ENCODE results near the gene CEP72. TPM values are rescaled to one million over a fixed set of nuclear protein-coding genes. Genes with fewer than 3 reads are reported as not detected.

CEP72 gene
- total RNA-seq, 1 donor from 2014 or later: 20.1 TPM

GRCh38 chr5:643351-643801 lies 31.2 kb downstream of the CEP72 start:
- peaks cover 0 to 30% of the 10 kb centered on the region in 2 donors for H3K36me3 ChIP-seq
- H3K4me1 ChIP-seq: no peaks in the 10 kb centered on the region
- H3K9me3 ChIP-seq: no peaks in the 10 kb centered on the region
- DNase-seq (ENCODE audit: extremely low spot score in 2 of 2): no peak
- no peak overlapping the region for H3K27ac ChIP-seq
- H3K27me3 ChIP-seq: no peaks in the 10 kb centered on the region
- TF ChIP-seq POLR2A (IDR thresholded peaks at IDR 0.05) (no peak), POLR2AphosphoS5 (IDR thresholded peaks at IDR 0.05; ENCODE audit: insufficient read depth in 1 of 2, low read depth in 1 of 2) (no peak)
- TF ChIP-seq, protein P1, sequence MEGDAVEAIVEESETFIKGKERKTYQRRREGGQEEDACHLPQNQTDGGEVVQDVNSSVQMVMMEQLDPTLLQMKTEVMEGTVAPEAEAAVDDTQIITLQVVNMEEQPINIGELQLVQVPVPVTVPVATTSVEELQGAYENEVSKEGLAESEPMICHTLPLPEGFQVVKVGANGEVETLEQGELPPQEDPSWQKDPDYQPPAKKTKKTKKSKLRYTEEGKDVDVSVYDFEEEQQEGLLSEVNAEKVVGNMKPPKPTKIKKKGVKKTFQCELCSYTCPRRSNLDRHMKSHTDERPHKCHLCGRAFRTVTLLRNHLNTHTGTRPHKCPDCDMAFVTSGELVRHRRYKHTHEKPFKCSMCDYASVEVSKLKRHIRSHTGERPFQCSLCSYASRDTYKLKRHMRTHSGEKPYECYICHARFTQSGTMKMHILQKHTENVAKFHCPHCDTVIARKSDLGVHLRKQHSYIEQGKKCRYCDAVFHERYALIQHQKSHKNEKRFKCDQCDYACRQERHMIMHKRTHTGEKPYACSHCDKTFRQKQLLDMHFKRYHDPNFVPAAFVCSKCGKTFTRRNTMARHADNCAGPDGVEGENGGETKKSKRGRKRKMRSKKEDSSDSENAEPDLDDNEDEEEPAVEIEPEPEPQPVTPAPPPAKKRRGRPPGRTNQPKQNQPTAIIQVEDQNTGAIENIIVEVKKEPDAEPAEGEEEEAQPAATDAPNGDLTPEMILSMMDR (IDR thresholded peaks at IDR 0.05): no peak
- no peak overlapping the region for H3K4me3 ChIP-seq
- intact Hi-C loops (cut with DNase I): no loop called here

DNA sequence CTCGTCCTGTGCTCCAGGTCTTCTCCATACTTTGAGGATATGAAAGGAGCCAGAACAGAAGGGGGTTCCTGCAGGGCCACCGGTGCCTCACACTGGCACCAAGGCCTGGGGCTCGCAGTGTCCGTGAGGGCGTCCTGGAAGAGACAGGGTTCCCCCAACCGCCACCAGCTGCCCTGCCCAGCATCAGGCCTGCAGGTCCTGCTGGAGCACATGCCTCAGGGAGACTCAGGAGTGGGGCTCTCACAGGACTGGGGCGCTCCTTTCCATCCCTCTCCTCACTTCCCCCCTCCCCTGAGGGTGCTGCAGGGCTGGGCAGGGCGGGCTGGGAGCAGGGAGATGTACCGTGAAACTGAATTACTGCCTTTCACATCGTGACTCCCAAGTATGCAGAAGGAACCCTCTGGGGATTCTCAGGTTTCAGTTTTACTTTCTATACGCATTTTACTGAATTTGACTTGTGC lies 31.7 kb downstream of the CEP72 start:
- TF ChIP-seq POLR2A (IDR thresholded peaks at IDR 0.05) (no peak), POLR2AphosphoS5 (IDR thresholded peaks at IDR 0.05; ENCODE audit: insufficient read depth in 1 of 2, low read depth in 1 of 2) (no peak)
- TF ChIP-seq, protein P1 (IDR thresholded peaks at IDR 0.05): no peak
- H3K36me3 ChIP-seq: peaks cover 0 to 30% of the 10 kb centered on the region in 2 donors
- H3K27me3 ChIP-seq: no peaks in the 10 kb centered on the region
- no peaks in the 10 kb centered on the region for H3K9me3 ChIP-seq
- DNase-seq (ENCODE audit: extremely low spot score in 2 of 2): no peak
- H3K4me1 ChIP-seq: no peaks in the 10 kb centered on the region
- H3K27ac ChIP-seq: no peak overlapping the region
- H3K4me3 ChIP-seq: no peak overlapping the region
- intact Hi-C loops (cut with DNase I): no loop called here

GRCh38 chr5:644509-644908 lies 32.4 kb downstream of the CEP72 start:
- Histone ChIP-seq H3K9me3 (no peaks in the 10 kb centered on the region), H3K4me1 (no peaks in the 10 kb centered on the region), H3K27ac (no peak overlapping the region), H3K4me3 (no peak overlapping the region), H3K36me3 (peaks cover 0 to 30% of the 10 kb centered on the region in 2 donors), H3K27me3 (no peaks in the 10 kb centered on the region)
- intact Hi-C loops (cut with DNase I): no loop called here
- DNase-seq (ENCODE audit: extremely low spot score in 2 of 2): no peak
- TF ChIP-seq POLR2A (IDR thresholded peaks at IDR 0.05): no peak
- TF ChIP-seq, protein P1 (IDR thresholded peaks at IDR 0.05): no peak
- TF ChIP-seq POLR2AphosphoS5 (IDR thresholded peaks at IDR 0.05; ENCODE audit: insufficient read depth in 1 of 2, low read depth in 1 of 2): no peak

- intact Hi-C loops (cut with DNase I): no loop called here
- Histone ChIP-seq H3K9me3 (no peaks in the 10 kb centered on the region), H3K4me1 (no peaks in the 10 kb centered on the region), H3K36me3 (peaks cover 0 to 30% of the 10 kb centered on the region in 2 donors), H3K4me3 (no peak overlapping the region), H3K27me3 (no peaks in the 10 kb centered on the region), H3K27ac (no peak overlapping the region)
- DNase-seq (ENCODE audit: extremely low spot score in 2 of 2): no peak
- TF ChIP-seq POLR2A (IDR thresholded peaks at IDR 0.05) (no peak), POLR2AphosphoS5 (IDR thresholded peaks at IDR 0.05; ENCODE audit: insufficient read depth in 1 of 2, low read depth in 1 of 2) (no peak)
- TF ChIP-seq, protein P1 (IDR thresholded peaks at IDR 0.05): no peak
Measured at GRCh38 chr5:644971-645370, 32.8 kb downstream of the CEP72 start.

- no peaks in the 10 kb centered on the region for H3K4me1 ChIP-seq
- H3K9me3 ChIP-seq: no peaks in the 10 kb centered on the region
- H3K27me3 ChIP-seq: no peaks in the 10 kb centered on the region
- H3K36me3 ChIP-seq: peaks cover 0 to 26% of the 10 kb centered on the region in 2 donors
- H3K27ac ChIP-seq: no peak overlapping the region
- no peak for DNase-seq (ENCODE audit: extremely low spot score in 2 of 2)
- no peak overlapping the region for H3K4me3 ChIP-seq
- no peak for TF ChIP-seq POLR2A (IDR thresholded peaks at IDR 0.05)
- TF ChIP-seq, protein P1 (IDR thresholded peaks at IDR 0.05): no peak
- TF ChIP-seq POLR2AphosphoS5 (IDR thresholded peaks at IDR 0.05; ENCODE audit: insufficient read depth in 1 of 2, low read depth in 1 of 2): no peak
- intact Hi-C loops (cut with DNase I): no loop called here
Measured at GRCh38 chr5:645421-645820, 33.3 kb downstream of the CEP72 start.
